ENCODE measurements around the gene DCAF4. TPM values are rescaled to one million over a fixed set of nuclear protein-coding genes. Genes with fewer than 3 reads are reported as not detected.

DCAF4 gene
- total and polyA plus RNA-seq, 12 donors = 7.6 to 19.3 (median 15.2) TPM

- H3K4me1 ChIP-seq (replicated peaks in 1 of 2) = no peaks in the 10 kb centered on the region
- WGBS, 4 donors = 91 to 100% (median 93%) methylated on average over 2 to 6 of the region's 6 CpGs
- intact Hi-C loops (cut with DNase I) = no loop called here
- no peaks in the 10 kb centered on the region for H3K9me3 ChIP-seq (replicated peaks in 1 of 3)
- H3K27ac ChIP-seq = no peak overlapping the region
- H3K4me3 ChIP-seq = no peak overlapping the region
- H3K27me3 ChIP-seq = no peaks in the 10 kb centered on the region
- H3K36me3 ChIP-seq (replicated peaks in 1 of 2) = no peaks in the 10 kb centered on the region
- no peak for TF ChIP-seq POLR2A (IDR thresholded peaks at IDR 0.05)
- TF ChIP-seq CTCF (IDR thresholded peaks at IDR 0.05) = no peak
- no peak for DNase-seq
These were observed 46.8 kb upstream of the DCAF4 start for GRCh38 chr14:72879431-72879830.

- TF ChIP-seq CTCF (IDR thresholded peaks at IDR 0.05) = no peak
- TF ChIP-seq POLR2A (IDR thresholded peaks at IDR 0.05) = no peak
- H3K4me3 ChIP-seq = no peak overlapping the region
- H3K9me3 ChIP-seq (replicated peaks in 1 of 3) = no peaks in the 10 kb centered on the region
- WGBS, 4 donors = 80 to 93% (median 89%) methylated on average over 2 of the region's 2 CpGs
- intact Hi-C loops (cut with DNase I) = no loop called here
- no peak overlapping the region for H3K27ac ChIP-seq
- H3K36me3 ChIP-seq (replicated peaks in 1 of 2) = no peaks in the 10 kb centered on the region
- H3K4me1 ChIP-seq (replicated peaks in 1 of 2) = no peaks in the 10 kb centered on the region
- H3K27me3 ChIP-seq = no peaks in the 10 kb centered on the region
- DNase-seq = no peak
These were observed 46.1 kb upstream of the DCAF4 start for GRCh38 chr14:72880164-72880563.

- H3K36me3 ChIP-seq (replicated peaks in 1 of 2) = no peaks in the 10 kb centered on the region
- no peaks in the 10 kb centered on the region for H3K9me3 ChIP-seq (replicated peaks in 1 of 3)
- H3K27me3 ChIP-seq = no peaks in the 10 kb centered on the region
- no peak for TF ChIP-seq CTCF (IDR thresholded peaks at IDR 0.05)
- no peak for TF ChIP-seq POLR2A (IDR thresholded peaks at IDR 0.05)
- intact Hi-C loops (cut with DNase I) = no loop called here
- H3K4me1 ChIP-seq (replicated peaks in 1 of 2) = no peaks in the 10 kb centered on the region
- 73 to 85% (median 78%) methylated on average over 2 of the region's 2 CpGs for WGBS, 4 donors
- no peak overlapping the region for H3K27ac ChIP-seq
- DNase-seq = no peak
- no peak overlapping the region for H3K4me3 ChIP-seq
These were observed 45.4 kb upstream of the DCAF4 start for GRCh38 chr14:72880820-72881219.

GRCh38 chr14:72881543-72881942, 44.7 kb upstream of the DCAF4 start:
- Histone ChIP-seq H3K4me1 (replicated peaks in 1 of 2) (no peaks in the 10 kb centered on the region), H3K27me3 (no peaks in the 10 kb centered on the region), H3K27ac (no peak overlapping the region), H3K9me3 (replicated peaks in 1 of 3) (no peaks in the 10 kb centered on the region), H3K4me3 (no peak overlapping the region), H3K36me3 (replicated peaks in 1 of 2) (no peaks in the 10 kb centered on the region)
- 78 to 87% (median 83%) methylated on average over 2 of the region's 2 CpGs for WGBS, 4 donors
- DNase-seq = no peak
- intact Hi-C loops (cut with DNase I) = no loop called here
- TF ChIP-seq POLR2A (IDR thresholded peaks at IDR 0.05) (no peak), CTCF (IDR thresholded peaks at IDR 0.05) (no peak)

All from adrenal gland (tissue), 12 donors.